IMR-90 (cell line): ENCODE results near the gene CCDC97. TPM values are rescaled to one million over a fixed set of nuclear protein-coding genes. Genes with fewer than 3 reads are reported as not detected.

Experiments used
- ATAC-seq: fragments of 200-7000 bp; cut with Tn5 transposase; 2 replicates; pipeline ENCODE4 v1.9.1; 2020; ENCODE audit warnings: low read depth, mild to moderate bottlenecking, moderate library complexity
- BruUV-seq: library from RNA; stranded (reverse); fragments of 400-500 nt; replicated peaks from 2 replicates; lab custom pipeline; 2021; lab: Mats Ljungman, UMichigan
- CTCF ChIA-PET: fragments of 300-600 bp; formaldehyde crosslinking; extraction: SDS; loops from one replicate; lab custom pipeline; 2021; ENCODE audit warnings: antibody characterized with exemption; lab: Yijun Ruan, JAX
- POLR2A ChIA-PET: fragments of 300-600 bp; sonication (Branson Sonifier 250); formaldehyde crosslinking; loops from one replicate; lab custom pipeline; 2022; ENCODE audit warnings: antibody characterized with exemption; ENCODE audit not compliant: unreplicated experiment; lab: Charles Lee
- DNase-seq: peaks from one replicate; pipeline ENCODE4 v3.0.0; 2013
- H2AFZ ChIP-seq: replicated peaks from 2 replicates; pipeline ENCODE3; 2013; ENCODE audit warnings: low read length, mild to moderate bottlenecking; ENCODE audit not compliant: poor library complexity
- H2AK5ac ChIP-seq: 2 replicates; pipeline ENCODE4 v1.6.1; 2013; ENCODE audit warnings: low read depth, low read length, inconsistent platforms
- H2AK9ac ChIP-seq: replicated peaks from 2 replicates; pipeline ENCODE3; 2013; ENCODE audit warnings: mild to moderate bottlenecking, low read depth, low read length, moderate library complexity; ENCODE audit not compliant: poor library complexity
- H2BK120ac ChIP-seq: 2 replicates; pipeline ENCODE4 v1.6.1; 2013; ENCODE audit warnings: low read depth, low read length, inconsistent platforms
- H2BK15ac ChIP-seq: 3 replicates; pipeline ENCODE4 v1.6.1; 2013; ENCODE audit warnings: low read depth, low read length, inconsistent platforms
- H2BK20ac ChIP-seq: 2 replicates; pipeline ENCODE4 v1.6.1; 2013; ENCODE audit warnings: low read depth, mild to moderate bottlenecking, inconsistent platforms, low read length, moderate library complexity
- H2BK5ac ChIP-seq: 2 replicates; pipeline ENCODE4 v1.6.1; 2013; ENCODE audit warnings: mild to moderate bottlenecking, low read depth, low read length, inconsistent platforms; ENCODE audit not compliant: poor library complexity, severe bottlenecking
- H3K14ac ChIP-seq: replicated peaks from 2 replicates; pipeline ENCODE4 v1.6.1; 2013; ENCODE audit warnings: low read depth, low read length, inconsistent platforms
- H3K18ac ChIP-seq: 2 replicates; pipeline ENCODE4 v1.6.1; 2013; ENCODE audit warnings: low read depth, low read length, control low read depth
- H3K23ac ChIP-seq: 2 replicates; pipeline ENCODE4 v1.6.1; 2013; ENCODE audit warnings: low read depth, low read length, inconsistent platforms
- H3K27ac ChIP-seq: 2 replicates; pipeline ENCODE4 v1.5.1; 2013; ENCODE audit warnings: mild to moderate bottlenecking, control low read depth, low read length; ENCODE audit not compliant: insufficient read depth
- H3K27me3 ChIP-seq: 2 replicates; pipeline ENCODE4 v1.6.1; 2013; ENCODE audit warnings: low read length; ENCODE audit not compliant: control insufficient read depth, insufficient read depth
- H3K36me3 ChIP-seq: 2 replicates; pipeline ENCODE4 v1.6.1; 2013; ENCODE audit warnings: low read length, mixed read lengths; ENCODE audit not compliant: control insufficient read depth, insufficient read depth
- H3K4ac ChIP-seq: 2 replicates; pipeline ENCODE4 v1.6.1; 2013; ENCODE audit warnings: low read depth, low read length, inconsistent platforms
- H3K4me1 ChIP-seq: 2 replicates; pipeline ENCODE4 v1.6.1; 2013; ENCODE audit warnings: low read length, mixed read lengths; ENCODE audit not compliant: control insufficient read depth, insufficient read depth
- H3K4me2 ChIP-seq: 2 replicates; pipeline ENCODE4 v1.6.1; 2013; ENCODE audit warnings: low read depth, mild to moderate bottlenecking, control low read depth, low read length, moderate library complexity
- H3K4me3 ChIP-seq: 2 replicates; pipeline ENCODE4 v1.5.1; 2013; ENCODE audit warnings: low read depth, mild to moderate bottlenecking, control low read depth, low read length, moderate library complexity; ENCODE audit not compliant: insufficient read depth
- H3K56ac ChIP-seq: 2 replicates; pipeline ENCODE4 v1.6.1; 2013; ENCODE audit warnings: low read length, inconsistent platforms; ENCODE audit not compliant: insufficient read depth; ENCODE audit errors: extremely low read depth
- H3K79me1 ChIP-seq, 2 experiments: 2 replicates each; pipeline ENCODE4 v1.6.1; 2013; ENCODE audit warnings: low read length in 2 of 2, inconsistent platforms in 1 of 2, low read depth in 1 of 2
- H3K9ac ChIP-seq: 2 replicates; pipeline ENCODE4 v1.6.1; 2013; ENCODE audit warnings: low read depth, low read length, control low read depth
- H3K9me1 ChIP-seq: 2 replicates; pipeline ENCODE4 v1.6.1; 2013; ENCODE audit warnings: low read length, inconsistent platforms; ENCODE audit not compliant: insufficient read depth
- H3K9me3 ChIP-seq: 2 replicates; pipeline ENCODE4 v1.6.1; 2013; ENCODE audit warnings: low read length; ENCODE audit not compliant: control insufficient read depth, insufficient read depth
- H4K20me1 ChIP-seq: 2 replicates; pipeline ENCODE4 v1.6.1; 2013; ENCODE audit warnings: low read length, inconsistent platforms; ENCODE audit not compliant: insufficient read depth
- H4K5ac ChIP-seq: 2 replicates; pipeline ENCODE4 v1.6.1; 2013; ENCODE audit warnings: mild to moderate bottlenecking, low read depth, low read length, control low read depth
- H4K8ac ChIP-seq, 2 experiments: 2 replicates each; pipeline ENCODE4 v1.6.1; 2013; ENCODE audit warnings: low read depth in 2 of 2, low read length in 2 of 2, control low read depth in 1 of 2, inconsistent platforms in 1 of 2
- H4K91ac ChIP-seq: 2 replicates; pipeline ENCODE4 v1.6.1; 2013; ENCODE audit warnings: low read depth, low read length, inconsistent platforms; ENCODE audit not compliant: insufficient read depth
- BHLHE40 ChIP-seq: fragments of 150-350 bp; IDR thresholded peaks from 2 replicates; pipeline ENCODE4 v1.6.1; 2016; ENCODE audit warnings: mild to moderate bottlenecking, low read depth, low read length
- CEBPB ChIP-seq: IDR thresholded peaks from 2 replicates; pipeline ENCODE4 v1.6.1; 2012; ENCODE audit warnings: low read depth, low read length, improper control_type of control experiment
- FOS ChIP-seq: fragments of 150-350 bp; IDR thresholded peaks from 2 replicates; pipeline ENCODE4 v1.6.1; 2016; ENCODE audit warnings: low read depth, low read length
- MAFK ChIP-seq: IDR thresholded peaks from 2 replicates; pipeline ENCODE4 v1.6.1; 2012; ENCODE audit warnings: low read depth, low read length, improper control_type of control experiment
- MAZ ChIP-seq: IDR thresholded peaks from 2 replicates; pipeline ENCODE4 v1.6.1; 2012; ENCODE audit warnings: low read depth, mild to moderate bottlenecking, low read length, improper control_type of control experiment, moderate library complexity, borderline replicate concordance
- MXI1 ChIP-seq: IDR thresholded peaks from 2 replicates; pipeline ENCODE4 v1.6.1; 2012; ENCODE audit warnings: low read depth, mild to moderate bottlenecking, low read length, moderate library complexity, borderline replicate concordance
- POLR2A ChIP-seq: IDR thresholded peaks from 2 replicates; pipeline ENCODE4 v1.6.1; 2012; ENCODE audit warnings: mild to moderate bottlenecking, low read depth, low read length
- RAD21 ChIP-seq: IDR thresholded peaks from 2 replicates; pipeline ENCODE4 v1.6.1; 2012; ENCODE audit warnings: low read length, improper control_type of control experiment
- RCOR1 ChIP-seq: IDR thresholded peaks from 2 replicates; pipeline ENCODE4 v1.6.1; 2012; ENCODE audit warnings: mild to moderate bottlenecking, low read length, improper control_type of control experiment; ENCODE audit not compliant: insufficient replicate concordance
- SMC3 ChIP-seq: fragments of 150-350 bp; IDR thresholded peaks from 2 replicates; pipeline ENCODE4 v1.6.1; 2016; ENCODE audit warnings: low read depth, mild to moderate bottlenecking, antibody characterized with exemption, low read length, moderate library complexity
- WGBS, 2 experiments: methylation state at CpG; one replicate each; pipeline versions ENCODE4 v1.1.5 to v1.1.7; 2013; ENCODE audit warnings: missing lambda C conversion rate in 2 of 2; ENCODE audit not compliant: insufficient read length in 1 of 2; ENCODE audit errors: extremely low coverage in 2 of 2; 5-methylcytosine and 5-hydroxymethylcytosine counted together
- dilution Hi-C: fragments of 300-500 bp; cut with HindIII; formaldehyde crosslinking; loops from one replicate; pipeline ENCODE4 v1.14.3; 2018; ENCODE audit warnings: low sequenced_read_pairs; ENCODE audit not compliant: unreplicated experiment
- in situ Hi-C: fragments of 300-500 bp; cut with MboI; formaldehyde crosslinking; loops from 3 replicates; pipeline ENCODE4 v1.14.3; 2019; ENCODE audit warnings: low sequenced_read_pairs, inconsistent platforms, mixed read lengths
- intact Hi-C: fragments of 100-400 bp; cut with micrococcal nuclease; formaldehyde crosslinking; loops from 2 replicates; pipeline ENCODE4 v1.10.0; 2022
- polyA plus RNA-seq, 3 experiments: library from polyadenylated mRNA; depleted of rRNA; stranded (reverse); fragments of >200 nt; gene quantifications; 2 replicates each; pipeline ENCODE4 v1.2.3, GENCODE V29; 2012; ENCODE audit warnings: low replicate concordance in 1 of 3
- total RNA-seq: library from RNA; depleted of rRNA; stranded (reverse); fragments of >200 nt; gene quantifications from 2 replicates; pipeline ENCODE4 v1.2.3, GENCODE V29; 2012
- TF ChIP-seq, protein P1 (sequence below): fragments of 150-350 bp; IDR thresholded peaks from 2 replicates; pipeline ENCODE4 v1.6.1; 2016; ENCODE audit warnings: low read depth, mild to moderate bottlenecking, low read length, moderate library complexity, borderline replicate concordance
- TF ChIP-seq, protein P2 (sequence below): fragments of 150-350 bp; IDR thresholded peaks from 2 replicates; pipeline ENCODE4 v1.6.1; 2017; ENCODE audit warnings: mild to moderate bottlenecking, antibody characterized with exemption, low read length, low read depth
- TF ChIP-seq, protein P3 (sequence below): conservative IDR thresholded peaks from 2 replicates; pipeline ENCODE4 v1.5.1; 2012; ENCODE audit warnings: mild to moderate bottlenecking, low read depth, low read length, improper control_type of control experiment

The CCDC97 gene
- total and polyA plus RNA-seq, 2 of the 4 experiments (the other 2 are of a cell fraction), result 4.1 to 11.0 TPM

DNA sequence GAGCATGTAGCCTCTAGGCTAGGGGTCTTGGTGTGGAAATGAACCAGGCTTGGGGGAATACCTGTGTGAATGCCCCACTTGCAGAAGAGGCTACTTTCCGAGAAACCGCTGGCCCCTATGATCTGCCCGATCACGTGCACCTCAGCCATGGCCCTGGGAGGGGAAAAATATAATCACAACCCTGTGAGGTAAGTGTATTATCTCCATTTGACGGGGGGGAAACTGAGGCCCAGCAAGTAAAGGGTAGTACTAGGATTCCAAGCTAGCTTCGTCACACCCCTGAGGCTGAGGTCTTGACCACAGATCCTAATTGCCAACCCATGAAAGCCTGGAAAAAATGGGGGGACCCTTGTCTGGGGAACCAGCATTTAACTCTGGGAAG lies 53.4 kb downstream of the CCDC97 start:
- peak overlapping the region; percentile 81 for H4K91ac ChIP-seq
- POLR2A ChIA-PET, result interaction anchor here (0.6 to 1.3 kb wide), 2 partner anchors 10 to 108 kb away, joined by 4 to 5 read pairs; no protein-coding TSS in a partner anchor

More for the DNA sequence above, 53.4 kb downstream of the CCDC97 start:
- ATAC-seq (no peak), DNase-seq (no peak)
- TF ChIP-seq RAD21 (no peak), MAFK (no peak), CEBPB (no peak), RCOR1 (no peak), MAZ (no peak), POLR2A (no peak), SMC3 (no peak), MXI1 (no peak), FOS (no peak), BHLHE40 (no peak)
- TF ChIP-seq, protein P1, sequence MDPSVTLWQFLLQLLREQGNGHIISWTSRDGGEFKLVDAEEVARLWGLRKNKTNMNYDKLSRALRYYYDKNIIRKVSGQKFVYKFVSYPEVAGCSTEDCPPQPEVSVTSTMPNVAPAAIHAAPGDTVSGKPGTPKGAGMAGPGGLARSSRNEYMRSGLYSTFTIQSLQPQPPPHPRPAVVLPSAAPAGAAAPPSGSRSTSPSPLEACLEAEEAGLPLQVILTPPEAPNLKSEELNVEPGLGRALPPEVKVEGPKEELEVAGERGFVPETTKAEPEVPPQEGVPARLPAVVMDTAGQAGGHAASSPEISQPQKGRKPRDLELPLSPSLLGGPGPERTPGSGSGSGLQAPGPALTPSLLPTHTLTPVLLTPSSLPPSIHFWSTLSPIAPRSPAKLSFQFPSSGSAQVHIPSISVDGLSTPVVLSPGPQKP, result no peak
- TF ChIP-seq, protein P2, sequence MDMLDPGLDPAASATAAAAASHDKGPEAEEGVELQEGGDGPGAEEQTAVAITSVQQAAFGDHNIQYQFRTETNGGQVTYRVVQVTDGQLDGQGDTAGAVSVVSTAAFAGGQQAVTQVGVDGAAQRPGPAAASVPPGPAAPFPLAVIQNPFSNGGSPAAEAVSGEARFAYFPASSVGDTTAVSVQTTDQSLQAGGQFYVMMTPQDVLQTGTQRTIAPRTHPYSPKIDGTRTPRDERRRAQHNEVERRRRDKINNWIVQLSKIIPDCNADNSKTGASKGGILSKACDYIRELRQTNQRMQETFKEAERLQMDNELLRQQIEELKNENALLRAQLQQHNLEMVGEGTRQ, result no peak
- TF ChIP-seq, protein P3, sequence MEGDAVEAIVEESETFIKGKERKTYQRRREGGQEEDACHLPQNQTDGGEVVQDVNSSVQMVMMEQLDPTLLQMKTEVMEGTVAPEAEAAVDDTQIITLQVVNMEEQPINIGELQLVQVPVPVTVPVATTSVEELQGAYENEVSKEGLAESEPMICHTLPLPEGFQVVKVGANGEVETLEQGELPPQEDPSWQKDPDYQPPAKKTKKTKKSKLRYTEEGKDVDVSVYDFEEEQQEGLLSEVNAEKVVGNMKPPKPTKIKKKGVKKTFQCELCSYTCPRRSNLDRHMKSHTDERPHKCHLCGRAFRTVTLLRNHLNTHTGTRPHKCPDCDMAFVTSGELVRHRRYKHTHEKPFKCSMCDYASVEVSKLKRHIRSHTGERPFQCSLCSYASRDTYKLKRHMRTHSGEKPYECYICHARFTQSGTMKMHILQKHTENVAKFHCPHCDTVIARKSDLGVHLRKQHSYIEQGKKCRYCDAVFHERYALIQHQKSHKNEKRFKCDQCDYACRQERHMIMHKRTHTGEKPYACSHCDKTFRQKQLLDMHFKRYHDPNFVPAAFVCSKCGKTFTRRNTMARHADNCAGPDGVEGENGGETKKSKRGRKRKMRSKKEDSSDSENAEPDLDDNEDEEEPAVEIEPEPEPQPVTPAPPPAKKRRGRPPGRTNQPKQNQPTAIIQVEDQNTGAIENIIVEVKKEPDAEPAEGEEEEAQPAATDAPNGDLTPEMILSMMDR, result no peak
- Histone ChIP-seq H4K8ac (peak overlapping the region; percentile 97 to 100), H2BK120ac (0 out of 2 replicates have a peak overlapping the region, but pooled peaks have one; percentile 40), H3K4me3 (peak overlapping the region; percentile 67), H4K5ac (peak overlapping the region; percentile 60), H4K20me1 (no peaks in the 10 kb centered on the region), H3K4me1 (peaks cover 11% of the 10 kb centered on the region), H3K9ac (peak overlapping the region; percentile 20), H3K23ac (peak overlapping the region; percentile 57; the same call in 1 of the 2 replicates), H3K9me3 (no peaks in the 10 kb centered on the region), H3K9me1 (peaks cover 13% of the 10 kb centered on the region), H3K18ac (peak overlapping the region; percentile 47; the same call in 1 of the 2 replicates), H3K36me3 (no peaks in the 10 kb centered on the region), H3K79me1 (peaks cover 21 to 45% of the 10 kb centered on the region in 2 experiments), H3K56ac (no peak overlapping the region), H3K4me2 (peak overlapping the region; percentile 59), H2AK5ac (peak overlapping the region; percentile 84), H2AFZ (peak overlapping the region; percentile 98), H2BK15ac (peak overlapping the region; percentile 53; the same call in 1 of the 3 replicates), H2BK20ac (peak overlapping the region; percentile 13; the same call in 1 of the 2 replicates), H3K27ac (peak overlapping the region; percentile 50; the same call in 1 of the 2 replicates), H3K14ac (peak overlapping the region; percentile 94), H2AK9ac (peak overlapping the region; percentile 84), H3K27me3 (no peaks in the 10 kb centered on the region), H2BK5ac (peak overlapping the region; percentile 58), H3K4ac (peak overlapping the region; percentile 79)
- dilution Hi-C loops (no loop called here), in situ Hi-C loops (no loop called here), intact Hi-C loops (no loop called here)
- BruUV-seq, result no TSS peak
- CTCF ChIA-PET, result interaction anchor here (0.9 kb wide), 1 partner anchor 564 kb away, joined by 4 read pairs; the partner anchor contains the start of gene EGLN2
- no CpG with 5 or more reads among the region's 6 CpGs for WGBS, 2 experiments
